Breast epithelium (tissue), 4 donors: ENCODE results near the gene EIPR1. TPM values are rescaled to one million over a fixed set of nuclear protein-coding genes. Genes with fewer than 3 reads are reported as not detected.
A peak's percentile ranks its signal among the peaks of the same experiment; 100 is the strongest.
"Not testable (repeated sequence)": the region's sequence is repeated elsewhere in the genome, so short reads cannot be mapped to it uniquely, and the experiment has no call there.

Source experiments
- DNase-seq, 2 donors: peaks; one replicate each; pipeline ENCODE4 v3.0.0-alpha.2; 2019; ENCODE audit warnings: low spot score in 2 of 2
- H3K27ac ChIP-seq, 2 donors: fragments of 200-600 bp; sonication (generic) in 1 of 2; one replicate each; pipeline ENCODE4 v1.5.1; 2016 to 2019; ENCODE audit warnings: mild to moderate bottlenecking in 1 of 2
- H3K27me3 ChIP-seq, 2 donors: fragments of 200-600 bp; sonication (generic) in 1 of 2; one replicate each; pipeline versions ENCODE4 v1.5.1 to v1.6.0; 2017 to 2019; ENCODE audit warnings: control low read depth in 1 of 2, mild to moderate bottlenecking in 1 of 2
- H3K36me3 ChIP-seq: fragments of 200-600 bp; one replicate; pipeline ENCODE4 v1.5.1; 2019
- H3K4me1 ChIP-seq, 2 donors: fragments of 200-600 bp; sonication (generic); one replicate each; pipeline ENCODE4 v1.5.1; 2016 to 2019; ENCODE audit warnings: control low read depth in 1 of 2
- H3K4me3 ChIP-seq, 3 donors: fragments of 200-600 bp; sonication (generic); 1 replicate in 2 of 3; 2 replicates in 1 of 3; pipeline ENCODE4 v1.5.1; 2016 to 2019; ENCODE audit warnings: mild to moderate bottlenecking in 3 of 3, moderate library complexity in 2 of 3
- H3K9me3 ChIP-seq, 2 donors: fragments of 200-600 bp; sonication (generic) in 1 of 2; one replicate each; pipeline ENCODE4 v1.5.1; 2016 to 2019; ENCODE audit warnings: control low read depth in 1 of 2
- POLR2A ChIP-seq: fragments of 450-650 bp; IDR thresholded peaks from one replicate; pipeline ENCODE4 v1.6.1; 2016; ENCODE audit warnings: antibody characterized with exemption, mild to moderate bottlenecking, moderate library complexity
- POLR2AphosphoS5 ChIP-seq, 3 donors: sonication (generic); formaldehyde crosslinking; IDR thresholded peaks; one replicate each; pipeline ENCODE4 v1.6.1; 2017; ENCODE audit warnings: antibody characterized with exemption in 3 of 3
- intact Hi-C: fragments of 100-400 bp; cut with DNase I; formaldehyde crosslinking; loops from one replicate; pipeline ENCODE4 v1.15.1; 2023; ENCODE audit warnings: low total_unique reads
- total RNA-seq, 3 donors: library from RNA; depleted of rRNA; stranded (reverse); fragments of >200 nt; gene quantifications; one replicate each; pipeline ENCODE4 v1.1.0, GENCODE V29; 2016
- TF ChIP-seq, protein P1 (sequence below), 3 donors: fragments of 450-650 bp; IDR thresholded peaks; one replicate each; pipeline ENCODE4 v1.5.1; 2016 to 2017; ENCODE audit warnings: antibody characterized with exemption in 3 of 3, mild to moderate bottlenecking in 3 of 3, moderate library complexity in 3 of 3

The EIPR1 gene
- total RNA-seq, 3 donors from 2014 or later: 12.8 to 31.0 (median 23.3) TPM

DNA sequence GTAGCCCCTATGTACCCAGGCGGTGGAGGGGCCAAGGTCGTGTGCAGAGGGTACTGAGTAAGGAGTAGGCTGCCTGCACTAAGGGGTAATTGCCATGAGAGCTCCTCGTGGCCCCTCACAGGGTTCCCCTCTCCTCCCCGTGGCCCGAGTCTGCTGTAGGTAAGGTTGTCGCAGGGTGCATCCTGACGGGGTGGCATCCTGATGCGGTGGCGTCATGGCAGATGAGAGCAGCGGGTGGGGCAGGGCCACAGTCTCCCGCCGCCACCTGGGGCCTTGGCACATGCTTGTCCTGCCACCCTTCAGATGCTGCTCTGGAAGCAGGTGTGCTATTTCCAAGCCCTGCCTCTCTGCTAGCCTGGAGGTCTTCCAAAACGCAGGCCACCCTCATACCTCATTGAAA, 89.7 kb downstream of the EIPR1 start:
- no peak for TF ChIP-seq POLR2A
- TF ChIP-seq, protein P1, sequence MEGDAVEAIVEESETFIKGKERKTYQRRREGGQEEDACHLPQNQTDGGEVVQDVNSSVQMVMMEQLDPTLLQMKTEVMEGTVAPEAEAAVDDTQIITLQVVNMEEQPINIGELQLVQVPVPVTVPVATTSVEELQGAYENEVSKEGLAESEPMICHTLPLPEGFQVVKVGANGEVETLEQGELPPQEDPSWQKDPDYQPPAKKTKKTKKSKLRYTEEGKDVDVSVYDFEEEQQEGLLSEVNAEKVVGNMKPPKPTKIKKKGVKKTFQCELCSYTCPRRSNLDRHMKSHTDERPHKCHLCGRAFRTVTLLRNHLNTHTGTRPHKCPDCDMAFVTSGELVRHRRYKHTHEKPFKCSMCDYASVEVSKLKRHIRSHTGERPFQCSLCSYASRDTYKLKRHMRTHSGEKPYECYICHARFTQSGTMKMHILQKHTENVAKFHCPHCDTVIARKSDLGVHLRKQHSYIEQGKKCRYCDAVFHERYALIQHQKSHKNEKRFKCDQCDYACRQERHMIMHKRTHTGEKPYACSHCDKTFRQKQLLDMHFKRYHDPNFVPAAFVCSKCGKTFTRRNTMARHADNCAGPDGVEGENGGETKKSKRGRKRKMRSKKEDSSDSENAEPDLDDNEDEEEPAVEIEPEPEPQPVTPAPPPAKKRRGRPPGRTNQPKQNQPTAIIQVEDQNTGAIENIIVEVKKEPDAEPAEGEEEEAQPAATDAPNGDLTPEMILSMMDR (IDR thresholded peaks at IDR 0.05): no peak
- no peak overlapping the region for H3K27ac ChIP-seq
- no peaks in the 10 kb centered on the region for H3K27me3 ChIP-seq
- no peaks in the 10 kb centered on the region for H3K4me1 ChIP-seq
- intact Hi-C loops: no loop called here
- H3K36me3 ChIP-seq: no peaks in the 10 kb centered on the region
- H3K4me3 ChIP-seq: no peak overlapping the region
- no peak for DNase-seq
- peaks cover 0 to 2% of the 10 kb centered on the region in 2 donors for H3K9me3 ChIP-seq

GRCh38 chr2:3286646-3287036, 91.0 kb downstream of the EIPR1 start:
- H3K9me3 ChIP-seq, intact Hi-C loops, H3K4me1 ChIP-seq, H3K36me3 ChIP-seq, H3K27me3 ChIP-seq: not testable (repeated sequence)
- Histone ChIP-seq H3K27ac (peak overlapping the region; percentile 25 to 66), H3K4me3 (peak overlapping the region in 2 of 3 donors; percentile 36 to 55)
- DNase-seq: peak in 1 of 2 donors; percentile 43

DNA sequence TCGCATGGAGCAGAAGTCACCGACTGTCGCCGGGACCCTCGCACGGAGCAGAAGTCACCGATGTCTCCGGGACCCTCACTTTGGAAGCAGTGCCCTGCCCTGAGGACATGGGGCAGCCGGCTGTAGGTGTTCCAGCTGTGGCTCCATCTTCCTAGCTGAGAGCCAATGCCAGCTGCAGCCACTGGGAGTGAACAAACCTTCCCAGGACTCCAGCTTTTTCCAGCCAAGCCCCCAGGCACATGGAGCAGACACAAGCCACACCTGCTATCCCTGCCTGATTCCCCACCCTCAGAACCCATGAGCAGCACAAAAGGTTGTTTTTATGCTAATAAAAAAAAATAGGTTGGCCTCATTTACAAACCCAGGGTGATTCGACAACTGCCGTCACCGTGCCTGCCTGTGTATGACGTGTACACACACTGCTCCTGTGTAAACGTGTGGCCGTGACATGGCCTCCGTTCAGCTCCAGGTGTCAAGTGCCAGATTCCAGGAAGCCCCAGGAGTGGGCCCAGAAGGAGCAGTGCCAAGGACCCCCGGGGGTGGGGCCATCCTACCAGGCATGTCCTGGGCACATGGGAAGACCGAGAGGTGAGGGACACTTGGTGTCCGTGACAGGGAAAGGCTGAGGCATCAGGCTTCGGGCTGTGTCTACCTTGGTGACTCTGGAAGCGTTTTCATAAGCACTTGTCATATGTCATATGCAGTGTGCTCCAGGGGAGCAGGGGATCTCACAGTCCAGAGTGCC, 91.5 kb downstream of the EIPR1 start:
- Histone ChIP-seq H3K4me1 (no peaks in the 10 kb centered on the region), H3K36me3 (no peaks in the 10 kb centered on the region), H3K4me3 (peak overlapping the region in 2 of 3 donors; percentile 36 to 55), H3K9me3 (peaks cover 0 to 2% of the 10 kb centered on the region in 2 donors), H3K27ac (peak overlapping the region; percentile 25 to 66), H3K27me3 (no peaks in the 10 kb centered on the region)
- DNase-seq: peak in 1 of 2 donors; percentile 55
- TF ChIP-seq POLR2AphosphoS5 (IDR thresholded peaks at IDR 0.05) (no peak), POLR2A (no peak)
- TF ChIP-seq, protein P1 (IDR thresholded peaks at IDR 0.05): no peak
- intact Hi-C loops: no loop called here

DNA sequence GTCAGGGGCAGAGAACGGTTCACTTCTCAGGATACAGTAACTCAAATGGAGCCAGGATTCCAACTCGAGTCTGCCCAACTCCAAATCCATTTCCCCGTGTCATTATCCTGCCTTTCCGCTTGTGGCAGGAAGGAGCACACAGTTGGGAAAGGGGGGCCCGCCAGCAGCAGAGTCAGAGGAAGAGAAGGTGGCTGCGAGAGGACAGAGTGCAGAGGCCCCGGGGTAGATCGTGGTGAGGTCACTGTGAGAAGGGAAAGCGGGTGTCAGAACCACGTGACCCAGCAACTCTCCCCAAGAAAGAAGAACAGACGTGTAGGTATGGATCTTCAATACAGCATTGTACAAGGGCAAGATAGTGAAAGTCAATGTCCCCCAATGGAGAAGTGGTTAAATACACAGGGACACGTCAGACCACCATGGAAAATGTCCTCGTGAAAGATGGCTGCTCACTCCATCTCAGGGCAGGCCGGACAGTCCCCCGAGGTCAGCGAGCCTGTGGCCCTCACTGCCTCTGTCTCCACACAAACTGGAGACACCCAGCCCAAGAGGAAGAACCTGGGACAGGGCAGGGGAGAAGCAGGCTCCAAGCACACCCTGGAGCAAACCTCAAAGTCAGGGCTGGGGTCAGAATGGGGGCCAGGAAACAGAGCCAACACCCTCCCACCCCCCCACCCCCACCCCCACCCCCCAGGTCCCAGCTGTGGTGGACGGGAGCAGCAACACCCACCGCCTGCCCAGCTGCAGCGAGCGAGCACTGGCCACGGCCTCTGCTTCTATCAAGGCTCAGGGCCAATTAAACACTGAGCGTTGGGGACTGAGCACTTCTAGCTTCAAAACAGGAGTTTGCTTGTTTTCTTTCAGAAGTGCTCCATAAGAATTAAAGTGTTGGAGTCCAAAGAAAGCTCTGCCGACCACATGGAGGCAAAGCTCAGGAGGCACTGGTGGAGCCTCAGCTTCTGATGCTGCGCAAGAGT, 92.7 kb downstream of the EIPR1 start:
- no peaks in the 10 kb centered on the region for H3K4me1 ChIP-seq

DNA sequence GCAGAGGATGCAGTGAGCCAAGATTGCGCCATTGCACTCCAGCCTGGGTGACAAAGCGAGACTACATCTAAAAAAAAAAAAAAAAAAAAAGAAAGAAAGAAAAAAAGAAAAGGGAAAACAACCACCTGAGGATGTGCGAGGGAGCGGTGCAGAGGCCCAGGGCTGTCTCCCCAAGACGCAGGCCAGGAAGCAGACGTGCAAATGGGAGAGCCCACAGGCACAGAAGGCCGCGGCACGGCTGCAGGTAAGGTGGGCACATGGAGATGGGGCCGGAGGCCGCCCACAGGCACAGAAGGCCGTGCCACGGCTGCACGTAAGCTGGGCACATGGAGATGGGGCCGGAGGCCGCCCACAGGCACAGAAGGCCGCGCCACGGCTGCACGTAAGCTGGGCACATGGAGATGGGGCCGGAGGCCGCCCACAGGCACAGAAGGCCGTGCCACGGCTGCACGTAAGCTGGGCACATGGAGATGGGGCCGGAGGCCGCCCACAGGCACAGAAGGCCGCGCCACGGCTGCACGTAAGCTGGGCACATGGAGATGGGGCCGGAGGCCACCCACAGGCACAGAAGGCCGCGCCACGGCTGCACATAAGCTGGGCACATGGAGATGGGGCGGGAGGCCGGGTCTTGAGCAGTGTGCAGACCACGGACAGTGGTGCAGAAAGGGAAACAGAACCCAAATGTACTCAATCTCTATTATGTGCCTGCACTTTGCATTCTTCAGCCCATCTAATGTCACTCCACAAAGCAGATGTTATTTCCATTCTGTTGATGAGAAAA, 93.6 kb downstream of the EIPR1 start:
- H3K4me1 ChIP-seq, H3K36me3 ChIP-seq, intact Hi-C loops: not testable (repeated sequence)

More for the DNA sequence above, 92.7 kb downstream of the EIPR1 start:
- H3K9me3 ChIP-seq: peaks cover 0 to 2% of the 10 kb centered on the region in 2 donors
- no peaks in the 10 kb centered on the region for H3K27me3 ChIP-seq
- intact Hi-C loops: no loop called here
- H3K36me3 ChIP-seq: no peaks in the 10 kb centered on the region
- H3K4me3 ChIP-seq: no peak overlapping the region
- no peak overlapping the region for H3K27ac ChIP-seq
- no peak for DNase-seq
- TF ChIP-seq POLR2A: no peak
- TF ChIP-seq POLR2AphosphoS5 (IDR thresholded peaks at IDR 0.05): no peak
- TF ChIP-seq, protein P1 (IDR thresholded peaks at IDR 0.05): no peak

More for the DNA sequence above, 93.6 kb downstream of the EIPR1 start:
- not testable (repeated sequence) for H3K27ac ChIP-seq, H3K4me3 ChIP-seq, DNase-seq, H3K9me3 ChIP-seq, H3K27me3 ChIP-seq
